GM19463 (cell line): ENCODE measurements around the gene OLFM1.
"Not testable (repeated sequence)": the region's sequence is repeated elsewhere in the genome, so short reads cannot be mapped to it uniquely, and the experiment has no call there.

ENCODE experiments used
- ATAC-seq: cut with Tn5 transposase; IDR thresholded peaks from one replicate; pipeline ENCODE4 v1.9.1; 2021; ENCODE audit warnings: mild to moderate bottlenecking, moderate library complexity; ENCODE audit not compliant: unreplicated experiment

Gene OLFM1

DNA sequence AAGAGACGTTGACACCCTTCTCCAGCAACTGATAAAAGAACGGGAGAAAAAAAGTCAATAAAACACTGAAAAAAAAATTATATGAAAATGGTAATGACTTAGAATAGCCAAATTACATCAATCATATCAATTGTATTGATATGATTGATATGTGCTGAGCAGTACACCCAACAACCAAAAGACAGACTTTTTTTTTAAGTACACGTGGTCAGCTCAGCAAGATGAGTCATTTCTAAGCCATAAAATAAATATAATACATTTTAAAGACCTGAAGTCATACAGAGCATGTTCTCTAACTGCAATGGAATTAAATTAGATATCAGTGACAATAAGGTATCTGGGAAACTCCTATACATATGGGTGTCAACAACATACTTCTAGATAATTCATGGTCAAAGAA, 30.9 kb upstream of the OLFM1 start:
- no peak for ATAC-seq

DNA sequence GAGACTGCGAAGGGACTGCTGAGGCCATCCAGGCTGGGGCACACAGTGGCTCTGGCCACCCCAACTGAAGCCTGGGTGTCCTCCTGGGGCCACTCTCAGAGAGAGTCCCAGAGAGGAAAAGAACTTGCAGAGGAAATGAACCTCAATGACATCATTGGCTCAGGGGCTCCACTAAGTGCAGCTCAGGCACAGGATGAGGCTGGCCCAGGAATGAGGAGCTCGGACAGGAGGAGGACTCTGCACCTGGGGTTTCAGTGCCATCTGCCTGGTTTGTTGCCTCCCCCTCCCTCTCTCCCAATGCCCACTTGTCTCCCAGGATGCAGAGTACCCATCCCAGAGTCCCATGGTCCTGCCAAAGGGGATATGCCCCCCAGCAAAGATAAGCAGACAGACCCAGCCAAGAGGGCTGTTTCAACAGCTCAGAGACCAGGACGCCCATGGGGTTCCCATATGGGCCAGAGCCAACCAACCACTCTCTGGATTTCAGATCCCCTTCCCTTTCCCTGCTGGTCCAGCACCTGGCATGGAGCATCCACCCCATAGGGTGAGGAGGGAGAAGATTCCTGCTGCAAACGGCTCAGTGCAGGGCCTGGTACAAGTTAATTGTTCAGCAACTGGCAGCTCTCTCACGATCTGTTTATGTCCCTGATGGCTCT, 26.9 kb upstream of the OLFM1 start:
- no peak for ATAC-seq

DNA sequence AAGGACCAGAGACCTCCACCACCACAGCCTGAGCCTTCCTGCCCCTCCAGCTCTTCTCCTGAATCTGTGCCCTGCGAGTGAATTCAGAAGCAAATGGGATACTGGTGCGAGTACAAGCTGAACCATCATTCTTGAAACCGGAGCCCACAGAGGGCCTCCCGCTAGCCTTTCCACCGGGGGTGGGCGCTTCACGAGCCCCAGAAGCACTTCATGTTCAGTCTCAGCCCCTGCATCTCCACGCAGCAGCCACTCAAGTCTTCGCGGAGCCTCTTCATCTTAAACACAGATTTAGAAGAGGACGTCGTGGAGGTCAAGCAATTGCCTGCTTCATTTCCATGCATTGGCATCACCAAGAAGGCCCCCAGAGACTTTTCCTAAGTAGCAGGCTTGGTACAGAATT, 26.0 kb upstream of the OLFM1 start:
- ATAC-seq = no peak

DNA sequence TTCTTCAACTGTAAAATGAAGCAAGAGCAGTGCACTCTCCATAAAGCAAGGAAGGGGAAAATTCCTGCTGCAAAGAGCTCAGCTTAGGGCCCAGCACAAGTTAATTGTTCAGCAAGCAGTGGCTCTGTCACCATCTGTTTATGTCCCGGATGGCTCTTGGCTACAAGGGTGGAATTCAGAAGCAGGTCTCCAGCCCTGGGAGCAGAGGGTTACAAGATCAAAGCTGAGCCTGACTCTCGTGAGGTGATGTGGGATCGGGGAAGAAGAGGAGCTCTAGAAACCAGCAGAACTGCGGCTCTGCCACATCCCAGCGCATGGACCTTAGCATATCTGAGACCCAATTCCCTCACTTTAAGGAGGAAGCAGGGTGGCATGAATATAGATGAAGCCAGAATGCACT, 25.2 kb upstream of the OLFM1 start:
- no peak for ATAC-seq

DNA sequence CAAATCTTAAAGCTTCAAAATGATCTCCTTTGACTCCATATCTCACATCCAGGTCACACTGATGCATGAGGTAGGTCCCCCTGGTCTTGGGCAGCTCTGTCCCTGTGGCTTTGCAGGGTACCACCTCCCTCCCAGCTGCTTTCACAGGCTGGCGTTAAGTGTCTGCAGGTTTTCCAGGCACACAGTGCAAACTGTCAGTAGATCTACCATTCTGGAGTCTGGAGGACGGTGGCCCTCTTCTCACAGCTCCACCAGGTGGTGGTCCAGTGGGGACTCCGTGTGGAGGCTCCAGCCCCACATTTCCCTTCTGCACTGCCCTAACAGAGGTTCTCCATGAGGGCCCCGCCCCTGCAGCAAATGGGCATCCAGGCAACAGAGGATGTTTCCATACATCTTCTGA, 24.0 kb upstream of the OLFM1 start:
- not testable (repeated sequence) for ATAC-seq

DNA sequence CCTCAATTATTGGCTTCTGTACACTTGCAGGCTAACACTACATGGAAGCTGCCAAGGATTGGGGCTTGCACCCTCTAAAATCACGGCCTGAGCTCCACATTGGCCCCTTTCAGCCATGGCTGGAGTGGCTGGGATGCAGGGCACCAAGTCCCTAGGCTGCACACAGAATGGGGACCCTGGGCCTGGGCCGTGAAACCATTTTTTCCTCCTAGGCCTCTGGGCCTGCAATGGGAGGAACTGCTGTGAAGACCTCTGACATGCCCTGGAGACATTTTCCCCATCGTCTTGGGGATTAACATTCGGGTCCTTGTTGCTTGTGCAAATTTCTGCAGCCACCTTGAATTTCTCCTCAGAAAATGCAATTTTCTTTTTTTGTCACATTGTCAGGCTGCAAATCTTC, 23.6 kb upstream of the OLFM1 start:
- not testable (repeated sequence) for ATAC-seq

DNA sequence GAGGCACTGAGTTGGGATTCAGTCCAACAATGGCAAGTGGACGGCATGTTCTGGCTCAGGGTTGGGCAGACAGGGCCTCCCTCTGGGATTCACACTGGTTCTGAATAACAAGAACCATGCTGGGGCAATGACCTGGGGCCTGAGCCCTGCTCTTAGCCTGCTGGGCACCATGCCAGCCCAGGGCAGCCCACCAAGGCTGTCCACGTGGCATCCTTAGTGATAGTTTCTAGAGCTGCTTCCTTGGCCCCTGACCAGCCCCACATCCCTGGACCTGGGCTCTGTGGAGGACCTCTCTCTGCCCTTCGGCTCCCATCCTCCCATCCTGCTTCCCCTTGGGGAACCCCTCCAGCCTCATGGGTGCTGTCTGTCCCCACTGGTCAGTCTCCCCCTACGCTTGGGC, 22.3 kb upstream of the OLFM1 start:
- ATAC-seq = no peak

DNA sequence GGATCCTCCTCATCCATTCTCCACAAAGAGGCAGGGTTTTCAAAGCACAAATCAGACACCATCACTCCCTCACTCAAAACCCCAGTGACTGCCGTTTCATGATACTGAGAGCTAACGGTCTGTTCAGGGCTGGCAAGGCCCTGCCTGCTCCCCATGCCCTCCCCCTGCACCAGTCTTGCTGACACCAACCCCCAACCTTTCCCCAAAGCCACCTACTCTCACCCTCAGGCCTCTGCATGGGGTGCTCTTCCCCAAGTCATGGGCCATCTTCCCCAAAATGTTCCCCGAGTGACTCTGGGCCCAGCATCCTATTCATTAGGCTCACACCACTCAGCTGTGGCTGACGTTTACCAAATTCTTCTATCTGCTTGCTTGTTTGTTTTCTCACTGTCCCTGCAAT, 21.7 kb upstream of the OLFM1 start:
- ATAC-seq = no peak

DNA sequence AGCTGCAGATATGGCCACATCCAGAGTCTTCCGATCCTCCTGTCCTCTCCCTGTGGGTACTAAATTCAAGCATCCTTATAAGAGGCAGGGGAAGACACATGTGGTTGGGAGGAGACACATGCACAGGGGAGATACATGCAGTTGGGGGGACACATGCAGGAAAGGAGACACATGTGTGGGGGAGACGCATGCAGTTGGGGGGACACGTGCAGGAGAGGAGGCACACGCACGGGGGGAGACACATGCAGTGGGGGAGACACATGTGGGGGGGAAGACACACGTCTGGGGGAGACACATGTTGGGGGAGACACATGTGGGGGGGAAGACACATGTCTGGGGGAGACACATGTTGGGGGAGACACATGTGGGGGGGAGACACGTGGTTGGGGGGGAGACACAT, 21.2 kb upstream of the OLFM1 start:
- no peak for ATAC-seq

DNA sequence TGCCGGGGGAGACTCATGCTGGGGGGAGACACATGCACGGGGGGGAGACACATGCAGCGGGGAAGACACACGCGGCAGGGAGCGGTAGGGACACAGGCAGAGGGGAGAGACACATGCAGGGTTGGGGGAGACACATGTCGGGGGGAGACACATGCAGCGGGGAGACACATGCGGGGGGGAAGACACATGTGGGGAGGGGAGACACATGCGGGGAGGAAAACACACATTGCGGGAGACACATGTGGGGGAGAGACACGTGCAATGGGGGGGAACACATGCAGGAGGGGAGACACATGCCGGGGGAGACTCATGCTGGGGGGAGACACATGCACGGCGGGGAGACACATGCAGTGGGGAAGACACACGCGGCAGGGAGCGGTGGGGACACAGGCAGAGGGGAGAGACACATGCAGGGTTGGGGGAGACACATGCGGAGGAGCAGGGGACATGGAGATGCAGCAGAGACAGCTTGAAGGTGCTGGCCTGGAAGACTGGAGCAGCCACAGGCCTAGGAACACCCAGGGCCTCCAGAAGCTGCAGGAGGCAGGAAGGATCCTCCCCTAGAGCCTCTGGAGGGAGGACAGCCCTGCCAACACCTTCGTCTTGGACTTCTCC, 20.3 kb upstream of the OLFM1 start:
- no peak for ATAC-seq

DNA sequence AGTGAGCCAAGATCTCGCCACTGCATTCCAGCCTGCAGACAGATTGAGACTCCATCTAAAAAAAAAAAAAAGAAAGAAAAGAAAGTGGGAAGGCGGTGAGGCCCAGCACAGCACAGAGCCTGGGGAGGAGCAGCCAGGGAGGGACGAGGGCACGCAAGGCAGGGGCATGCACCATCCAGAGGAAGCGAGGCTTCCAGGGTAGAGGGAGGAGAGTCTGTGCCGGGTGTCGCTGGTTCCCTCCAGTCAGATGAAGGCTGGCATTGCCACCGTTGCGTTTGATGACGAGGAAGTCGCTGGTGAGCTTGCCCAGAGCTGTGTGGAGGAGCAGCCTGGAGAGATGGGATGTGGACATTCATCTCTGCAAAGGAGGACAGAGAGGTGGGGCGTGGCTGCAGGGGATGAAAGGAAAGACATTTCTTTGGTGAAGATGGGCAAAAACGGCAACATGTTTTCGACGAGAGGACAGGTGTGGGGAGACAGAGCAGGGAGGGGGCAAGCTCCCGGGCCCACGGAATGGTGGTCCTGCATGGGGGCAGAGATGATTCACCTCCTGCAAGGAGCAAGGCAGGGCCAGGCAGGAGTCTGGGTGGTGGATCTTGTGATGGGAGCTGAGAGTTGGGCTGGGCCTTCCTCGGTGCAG, 18.6 kb upstream of the OLFM1 start:
- ATAC-seq = no peak

DNA sequence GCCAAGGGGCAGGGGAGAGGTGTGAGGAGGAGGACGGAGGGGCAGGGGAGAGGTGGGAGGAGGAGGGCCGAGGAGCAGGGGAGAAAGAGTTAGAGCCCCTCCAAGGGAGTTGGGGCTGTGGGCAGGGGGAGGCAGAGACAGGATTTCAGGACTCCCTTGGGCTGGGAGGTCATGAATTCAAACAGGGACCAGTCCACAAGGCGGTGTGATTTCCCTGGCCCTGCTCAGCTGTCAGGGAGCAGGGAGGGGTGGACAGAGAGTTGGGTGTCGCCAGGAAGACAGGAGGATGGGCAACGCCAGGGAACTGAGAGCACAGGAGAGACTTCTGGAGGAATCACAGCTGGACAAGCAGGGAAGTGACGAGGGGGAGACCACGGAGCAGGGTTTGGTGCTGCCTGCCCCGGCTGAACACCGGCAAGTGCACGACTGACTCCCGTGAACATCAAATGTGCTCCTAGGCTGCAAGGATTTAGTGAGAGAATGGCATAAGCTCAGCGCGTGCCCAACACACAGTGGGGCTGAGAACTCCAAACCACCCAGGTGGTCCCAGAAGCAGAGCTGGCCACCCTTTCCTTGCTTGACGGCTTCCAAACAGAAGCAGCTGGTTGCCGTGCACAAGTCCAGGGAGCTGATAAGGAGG, 17.8 kb upstream of the OLFM1 start:
- no peak for ATAC-seq

DNA sequence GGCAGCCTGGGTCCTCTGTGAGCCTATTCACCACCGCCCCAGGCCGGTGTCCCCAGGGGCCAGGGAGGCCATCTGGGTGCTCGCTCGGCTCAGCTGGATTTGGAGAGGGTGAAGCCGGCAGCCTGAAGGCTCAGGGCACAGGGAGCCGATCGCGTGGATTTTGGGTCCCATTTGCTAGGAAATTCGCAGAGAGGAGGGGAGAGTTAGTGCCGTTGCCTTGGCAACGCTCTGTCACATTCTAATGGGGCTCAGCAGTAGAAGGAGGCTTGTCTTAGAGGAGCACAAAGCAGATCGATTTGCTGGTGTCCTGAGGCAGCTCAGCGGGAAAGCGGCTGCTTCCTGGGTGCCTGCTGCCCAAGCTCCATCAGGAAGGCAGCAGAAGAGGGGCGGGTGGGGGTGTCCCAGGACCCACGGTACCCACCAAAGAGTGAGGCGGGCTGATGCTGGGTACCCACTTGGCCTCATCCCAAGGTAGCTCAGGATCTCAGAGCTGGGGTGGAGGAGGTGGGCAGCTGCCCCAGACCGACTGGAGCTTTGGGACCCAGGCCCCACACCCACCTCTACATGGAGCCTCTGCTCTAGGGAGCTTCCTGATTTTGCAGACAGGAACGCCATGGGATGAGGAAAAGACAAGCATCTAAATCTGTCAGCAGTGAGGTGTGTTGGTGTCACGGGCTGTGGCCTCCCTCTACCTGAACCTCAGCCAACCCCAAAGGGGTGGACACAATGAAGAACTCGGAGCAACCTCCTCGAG, 17.1 kb upstream of the OLFM1 start:
- ATAC-seq = no peak

DNA sequence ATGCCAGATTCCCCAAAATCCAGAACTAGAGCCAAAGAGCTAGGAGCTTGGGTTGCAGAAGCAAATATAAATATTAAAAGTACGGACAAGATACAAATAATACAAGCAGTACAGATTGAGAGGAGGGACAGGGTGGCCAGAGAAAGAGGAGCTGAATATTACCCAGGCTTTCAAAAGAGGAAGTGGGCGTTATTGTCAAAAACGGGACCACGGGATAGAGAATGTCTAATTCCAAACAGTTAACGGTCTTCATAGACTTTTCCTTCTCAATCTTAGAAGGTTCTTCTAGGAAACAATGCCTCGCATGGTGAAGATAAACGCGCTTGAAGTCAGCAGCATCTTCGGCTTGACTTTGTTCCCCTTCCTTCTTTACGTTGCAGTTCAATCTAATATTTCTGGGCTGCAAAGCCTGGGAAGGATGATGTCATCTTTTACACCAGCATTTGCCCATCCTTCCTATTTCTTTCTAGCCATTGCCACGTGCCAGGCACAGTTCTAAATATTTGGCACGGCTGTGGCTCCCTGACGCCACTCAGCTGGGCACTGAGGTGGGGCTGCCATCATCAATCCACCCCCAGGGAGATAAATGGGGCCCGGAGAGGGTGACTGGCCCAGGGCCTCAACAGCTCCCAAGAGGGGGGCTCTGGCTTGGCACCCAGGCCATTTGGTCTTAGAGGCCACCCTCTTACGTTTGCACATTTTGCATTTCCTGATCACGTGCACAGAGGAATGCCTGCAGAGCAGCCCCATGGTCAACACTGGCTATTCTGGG, 16.3 kb upstream of the OLFM1 start:
- ATAC-seq = no peak

DNA sequence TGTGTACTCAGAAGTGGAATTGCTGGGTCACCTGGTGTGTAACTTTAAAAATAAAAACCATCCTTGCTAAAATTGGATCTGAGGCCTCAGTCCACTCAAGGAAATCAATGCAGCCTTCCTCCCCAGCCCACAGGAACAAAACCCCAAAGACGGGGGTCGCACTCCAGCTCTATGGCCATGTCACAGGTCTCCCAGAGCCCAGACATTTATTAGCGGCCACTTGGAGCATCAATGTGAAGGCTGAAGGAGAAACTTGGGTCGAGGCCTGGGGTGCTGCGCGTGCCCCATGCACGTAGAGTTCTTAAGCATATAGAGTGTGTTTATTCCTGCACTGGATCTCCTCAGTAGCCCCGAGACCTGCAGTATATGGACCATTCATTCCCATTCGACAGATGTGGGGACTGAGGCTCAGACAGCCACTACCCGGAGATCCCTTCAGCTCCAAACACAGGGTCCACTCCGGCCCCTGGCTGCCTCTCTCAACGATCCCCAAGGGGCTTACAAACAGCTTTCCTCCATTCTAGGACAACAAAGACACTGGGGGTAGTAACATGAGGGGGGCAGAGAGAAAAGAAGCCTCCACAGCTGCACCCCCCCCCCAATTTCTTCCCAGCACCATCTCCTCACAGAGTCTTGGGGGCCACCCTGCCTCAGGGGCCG, 14.3 kb upstream of the OLFM1 start:
- ATAC-seq = no peak

DNA sequence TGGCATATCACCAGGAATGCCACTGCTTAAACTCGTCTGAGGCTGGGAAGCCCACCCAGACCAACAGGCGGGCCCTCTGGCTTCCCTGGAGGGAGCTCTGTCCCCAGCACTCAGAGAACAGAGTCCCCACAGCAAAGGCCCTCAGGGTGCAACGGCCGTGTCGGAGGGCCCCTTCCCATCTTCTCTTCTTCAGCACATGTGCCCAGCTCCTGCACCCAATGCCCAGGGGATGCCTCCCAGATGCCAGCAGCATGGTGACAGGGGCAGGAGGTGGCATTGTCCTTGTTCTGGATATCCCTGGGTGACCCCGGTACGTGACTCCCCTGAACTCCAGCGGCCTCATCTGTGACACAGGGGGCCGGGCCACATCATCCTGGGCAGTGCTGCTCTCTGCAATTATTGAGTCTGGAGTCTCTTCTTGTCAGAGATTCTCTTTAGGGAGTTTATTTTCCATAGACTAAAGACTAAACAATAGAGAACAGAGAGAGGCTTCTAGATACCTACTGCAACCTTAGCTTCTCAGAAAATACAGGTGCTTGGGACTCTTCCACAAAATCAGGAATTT, 13.6 kb upstream of the OLFM1 start:
- ATAC-seq = no peak

DNA sequence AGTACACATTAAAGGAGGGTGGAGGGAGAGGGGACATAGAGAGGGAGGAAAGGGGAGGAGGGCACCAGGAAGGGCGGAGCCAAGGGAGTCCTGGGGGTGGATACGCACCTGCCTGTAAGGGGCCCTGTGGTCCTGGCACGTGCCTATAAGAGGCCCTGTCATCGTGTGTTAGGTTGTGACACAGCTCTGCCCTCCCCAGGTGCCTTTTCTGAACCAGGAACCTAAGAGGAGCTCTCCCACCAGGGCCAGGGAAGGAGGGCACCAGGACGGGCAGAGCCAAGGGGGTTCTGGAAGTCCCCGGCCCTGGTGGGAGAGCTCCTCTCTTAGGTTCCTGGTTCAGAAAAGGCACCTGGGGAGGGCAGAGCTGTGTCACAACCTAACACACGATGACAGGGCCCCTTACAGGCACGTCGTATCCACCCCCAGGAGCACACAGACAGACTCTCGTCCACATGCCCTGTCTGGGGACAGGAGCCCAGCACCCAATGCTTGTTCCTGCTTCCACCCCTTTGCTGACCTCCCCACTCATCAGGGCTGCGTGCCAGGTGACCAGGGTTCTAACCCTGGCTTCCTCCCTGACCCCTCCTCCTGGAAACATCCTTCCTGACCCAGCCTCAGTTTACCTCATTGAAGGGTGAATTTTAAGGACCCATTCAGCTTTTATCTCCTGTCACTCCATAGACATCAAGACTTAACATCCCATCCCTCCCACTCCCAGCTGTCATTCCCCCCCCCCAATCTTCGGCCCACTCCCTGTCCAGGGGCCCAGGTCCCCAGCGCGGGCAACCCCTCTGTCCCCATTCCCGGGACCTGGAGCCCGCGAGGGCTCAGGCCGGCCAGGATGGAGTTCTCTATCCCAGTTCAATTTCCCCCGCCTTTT, 12.9 kb upstream of the OLFM1 start:
- ATAC-seq = no peak

DNA sequence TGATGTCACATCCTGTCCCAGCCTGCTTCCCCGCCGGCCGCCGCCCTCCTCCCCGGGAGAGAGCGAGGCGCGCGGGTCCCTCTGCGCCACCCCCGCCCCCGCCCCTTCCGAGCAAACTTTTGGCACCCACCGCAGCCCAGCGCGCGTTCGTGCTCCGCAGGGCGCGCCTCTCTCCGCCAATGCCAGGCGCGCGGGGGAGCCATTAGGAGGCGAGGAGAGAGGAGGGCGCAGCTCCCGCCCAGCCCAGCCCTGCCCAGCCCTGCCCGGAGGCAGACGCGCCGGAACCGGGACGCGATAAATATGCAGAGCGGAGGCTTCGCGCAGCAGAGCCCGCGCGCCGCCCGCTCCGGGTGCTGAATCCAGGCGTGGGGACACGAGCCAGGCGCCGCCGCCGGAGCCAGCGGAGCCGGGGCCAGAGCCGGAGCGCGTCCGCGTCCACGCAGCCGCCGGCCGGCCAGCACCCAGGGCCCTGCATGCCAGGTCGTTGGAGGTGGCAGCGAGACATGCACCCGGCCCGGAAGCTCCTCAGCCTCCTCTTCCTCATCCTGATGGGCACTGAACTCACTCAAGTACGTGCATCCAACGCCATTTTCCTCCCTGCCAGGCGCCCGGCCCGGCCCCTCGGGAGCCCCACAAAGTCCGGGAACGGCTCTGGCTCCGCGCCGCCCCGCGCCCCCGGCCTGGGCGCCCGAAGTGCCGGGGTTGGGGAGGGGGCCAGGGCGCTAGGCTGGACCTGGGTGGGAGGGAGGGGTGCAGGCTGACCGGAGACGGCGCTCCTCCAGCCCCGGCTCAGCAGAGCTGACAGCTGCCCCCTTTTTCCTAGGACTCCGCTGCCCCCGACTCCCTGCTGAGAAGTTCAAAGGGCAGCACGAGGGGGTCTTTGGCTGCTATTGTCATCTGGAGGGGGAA, 12.0 kb upstream of the OLFM1 start:
- no peak for ATAC-seq
